GM10266 (cell line): ENCODE data around the gene ANO8.

Source experiments
- DNase-seq: peaks from one replicate; pipeline ENCODE4 v3.0.0; 2012; ENCODE audit errors: extremely low spot score
- TF ChIP-seq, protein P1 (sequence below): IDR thresholded peaks from 2 replicates; pipeline ENCODE4 v1.5.1; 2012; ENCODE audit warnings: mild to moderate bottlenecking, low read depth; ENCODE audit not compliant: control insufficient read depth, insufficient read depth; ENCODE audit errors: missing control alignments

The ANO8 gene, protein sequence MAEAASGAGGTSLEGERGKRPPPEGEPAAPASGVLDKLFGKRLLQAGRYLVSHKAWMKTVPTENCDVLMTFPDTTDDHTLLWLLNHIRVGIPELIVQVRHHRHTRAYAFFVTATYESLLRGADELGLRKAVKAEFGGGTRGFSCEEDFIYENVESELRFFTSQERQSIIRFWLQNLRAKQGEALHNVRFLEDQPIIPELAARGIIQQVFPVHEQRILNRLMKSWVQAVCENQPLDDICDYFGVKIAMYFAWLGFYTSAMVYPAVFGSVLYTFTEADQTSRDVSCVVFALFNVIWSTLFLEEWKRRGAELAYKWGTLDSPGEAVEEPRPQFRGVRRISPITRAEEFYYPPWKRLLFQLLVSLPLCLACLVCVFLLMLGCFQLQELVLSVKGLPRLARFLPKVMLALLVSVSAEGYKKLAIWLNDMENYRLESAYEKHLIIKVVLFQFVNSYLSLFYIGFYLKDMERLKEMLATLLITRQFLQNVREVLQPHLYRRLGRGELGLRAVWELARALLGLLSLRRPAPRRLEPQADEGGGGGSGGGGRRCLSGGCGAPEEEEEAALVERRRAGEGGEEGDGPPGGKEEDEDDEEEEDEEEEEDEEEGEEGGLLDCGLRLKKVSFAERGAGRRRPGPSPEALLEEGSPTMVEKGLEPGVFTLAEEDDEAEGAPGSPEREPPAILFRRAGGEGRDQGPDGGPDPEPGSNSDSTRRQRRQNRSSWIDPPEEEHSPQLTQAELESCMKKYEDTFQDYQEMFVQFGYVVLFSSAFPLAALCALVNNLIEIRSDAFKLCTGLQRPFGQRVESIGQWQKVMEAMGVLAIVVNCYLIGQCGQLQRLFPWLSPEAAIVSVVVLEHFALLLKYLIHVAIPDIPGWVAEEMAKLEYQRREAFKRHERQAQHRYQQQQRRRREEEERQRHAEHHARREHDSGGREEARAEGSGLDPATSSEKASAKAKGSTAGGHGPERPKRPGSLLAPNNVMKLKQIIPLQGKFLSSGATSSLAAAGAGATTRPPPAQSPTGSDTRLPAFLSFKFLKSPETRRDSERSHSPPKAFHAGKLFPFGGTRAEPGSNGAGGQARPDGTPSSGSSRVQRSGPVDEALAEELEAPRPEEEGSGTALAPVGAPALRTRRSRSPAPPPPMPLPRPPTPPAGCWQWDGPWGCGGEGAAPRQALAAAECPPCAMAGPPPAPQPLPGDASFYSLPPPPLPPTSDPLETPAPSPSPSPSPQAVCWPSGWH

DNA sequence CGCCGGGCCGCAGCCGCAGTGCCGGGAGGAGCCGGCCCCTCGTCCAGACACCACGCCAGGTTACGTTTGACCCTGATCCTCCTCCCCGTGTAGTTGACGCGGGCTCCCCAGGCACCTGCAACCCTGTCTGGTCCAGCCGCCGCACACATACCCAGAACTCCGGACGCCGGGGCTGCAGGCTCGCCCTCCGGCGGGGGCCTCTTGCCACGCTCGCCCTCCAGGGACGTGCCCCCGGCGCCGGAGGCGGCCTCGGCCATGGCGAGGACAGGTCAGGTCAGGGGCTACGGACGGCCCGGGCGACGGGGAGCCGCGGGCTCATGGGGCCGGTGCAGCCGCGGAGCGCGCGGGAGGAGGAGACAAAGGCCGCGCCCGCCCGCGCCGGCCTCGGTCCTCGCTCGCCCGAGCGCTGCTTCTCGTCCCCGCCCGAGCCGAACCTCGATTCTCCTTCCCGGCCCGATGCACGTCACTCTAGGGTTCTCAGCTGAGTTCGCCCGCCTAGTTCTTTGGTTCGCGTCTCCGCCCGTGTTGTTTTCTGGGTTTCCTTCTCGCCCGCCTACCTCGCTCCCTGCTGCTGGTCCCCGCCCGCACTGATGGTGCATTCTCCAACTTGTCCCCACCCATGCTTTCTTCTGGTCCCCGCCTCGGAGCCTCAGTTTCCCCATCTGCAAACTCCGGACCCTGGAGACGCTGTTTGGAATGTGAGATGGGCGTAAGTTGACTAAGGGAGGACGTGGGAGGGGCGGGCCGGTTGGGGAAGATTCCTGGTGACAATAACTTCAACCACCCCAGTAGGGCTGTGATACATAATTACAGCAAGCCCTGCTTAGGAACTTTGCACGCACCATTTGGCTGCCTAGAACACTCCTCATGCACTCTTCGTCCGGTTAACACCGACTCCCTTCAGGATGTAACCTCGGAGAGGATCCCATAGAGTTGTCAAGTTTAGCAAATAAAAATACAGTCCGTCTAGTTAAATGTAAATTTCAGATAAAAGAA, at the start of gene ANO8:
Gene ANO8 (minus strand): TSS at position 442 of the 996 bp plus-strand sequence. CDS start 185 bp downstream, at position 257.
- peak; percentile 94 for DNase-seq
- TF ChIP-seq, protein P1, sequence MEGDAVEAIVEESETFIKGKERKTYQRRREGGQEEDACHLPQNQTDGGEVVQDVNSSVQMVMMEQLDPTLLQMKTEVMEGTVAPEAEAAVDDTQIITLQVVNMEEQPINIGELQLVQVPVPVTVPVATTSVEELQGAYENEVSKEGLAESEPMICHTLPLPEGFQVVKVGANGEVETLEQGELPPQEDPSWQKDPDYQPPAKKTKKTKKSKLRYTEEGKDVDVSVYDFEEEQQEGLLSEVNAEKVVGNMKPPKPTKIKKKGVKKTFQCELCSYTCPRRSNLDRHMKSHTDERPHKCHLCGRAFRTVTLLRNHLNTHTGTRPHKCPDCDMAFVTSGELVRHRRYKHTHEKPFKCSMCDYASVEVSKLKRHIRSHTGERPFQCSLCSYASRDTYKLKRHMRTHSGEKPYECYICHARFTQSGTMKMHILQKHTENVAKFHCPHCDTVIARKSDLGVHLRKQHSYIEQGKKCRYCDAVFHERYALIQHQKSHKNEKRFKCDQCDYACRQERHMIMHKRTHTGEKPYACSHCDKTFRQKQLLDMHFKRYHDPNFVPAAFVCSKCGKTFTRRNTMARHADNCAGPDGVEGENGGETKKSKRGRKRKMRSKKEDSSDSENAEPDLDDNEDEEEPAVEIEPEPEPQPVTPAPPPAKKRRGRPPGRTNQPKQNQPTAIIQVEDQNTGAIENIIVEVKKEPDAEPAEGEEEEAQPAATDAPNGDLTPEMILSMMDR = no peak

DNA sequence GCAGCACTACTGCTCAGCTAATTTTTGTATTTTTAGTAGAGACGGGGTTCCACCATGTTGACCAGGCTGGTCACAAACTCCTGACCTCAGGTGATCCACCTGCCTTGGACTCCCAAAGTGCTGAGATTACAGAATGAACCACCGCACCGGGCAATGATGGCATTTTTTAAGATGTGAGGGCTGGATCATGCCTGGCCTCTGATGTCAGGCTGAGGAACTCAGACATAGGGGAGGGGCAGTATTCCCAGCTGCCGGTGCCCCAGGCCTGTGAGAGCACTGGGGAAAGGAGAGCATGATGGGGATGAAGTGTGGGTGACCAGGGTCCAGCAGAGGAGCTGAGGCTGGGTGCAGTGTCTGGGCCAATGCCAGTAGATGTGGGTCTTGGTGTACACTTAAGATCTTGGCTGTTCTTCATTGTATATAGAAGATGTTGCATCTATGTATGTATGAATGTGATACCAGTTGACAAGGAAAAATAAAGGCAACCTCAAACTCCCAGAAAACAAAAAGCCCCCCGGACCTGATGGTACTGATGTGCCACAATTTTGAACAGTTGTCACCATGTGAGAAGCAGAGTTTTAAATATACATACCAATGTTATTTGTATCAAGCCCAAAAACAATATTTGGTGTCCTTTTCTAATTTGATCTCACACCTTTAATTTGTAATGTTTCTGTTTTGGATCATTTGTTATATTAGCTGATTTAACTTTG, 45.9 kb upstream of the ANO8 start:
- TF ChIP-seq, protein P1 = no peak
- DNase-seq = no peak

DNA sequence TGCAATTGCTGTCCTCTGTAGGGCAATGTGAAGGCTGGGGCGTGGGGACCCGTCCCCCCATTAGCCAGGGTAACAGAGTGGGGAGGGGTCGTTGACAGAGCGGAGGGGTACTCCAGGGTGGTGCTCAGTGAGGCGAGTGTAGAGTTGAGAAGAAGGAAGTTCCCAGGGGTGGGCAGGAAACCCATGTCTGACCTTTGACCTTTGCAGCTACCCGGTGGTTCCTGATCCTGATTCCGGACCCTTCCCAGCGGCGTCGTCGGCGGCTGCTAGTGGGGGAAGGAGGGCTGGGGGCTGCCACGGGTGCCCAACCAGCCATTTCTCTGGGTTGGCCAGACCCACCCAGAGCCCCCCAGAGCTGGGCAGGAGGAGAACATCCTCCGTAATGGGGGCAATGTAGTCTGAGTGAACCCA, 44.6 kb upstream of the ANO8 start:
- DNase-seq = no peak
- TF ChIP-seq, protein P1 = no peak

DNA sequence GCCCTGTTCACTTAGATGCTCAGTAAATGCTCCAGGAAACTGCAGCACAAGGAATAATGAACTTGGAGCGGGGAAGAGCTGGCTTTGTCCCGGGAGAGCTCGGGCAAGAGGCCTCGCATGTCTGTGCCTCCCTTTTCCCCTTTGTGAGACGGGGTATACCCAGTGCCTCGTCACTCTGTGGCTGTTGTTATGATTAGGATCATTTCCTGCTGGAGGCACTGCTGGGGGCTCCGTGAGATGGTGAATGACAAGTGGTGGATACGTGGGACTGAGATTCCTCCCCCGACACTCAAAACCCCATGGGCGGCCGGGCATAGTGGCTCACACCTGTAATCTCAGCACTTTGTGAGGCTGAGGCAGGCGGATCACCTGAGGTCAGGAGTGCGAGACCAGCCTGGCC, 43.6 kb upstream of the ANO8 start:
- TF ChIP-seq, protein P1 = no peak
- DNase-seq = no peak

DNA sequence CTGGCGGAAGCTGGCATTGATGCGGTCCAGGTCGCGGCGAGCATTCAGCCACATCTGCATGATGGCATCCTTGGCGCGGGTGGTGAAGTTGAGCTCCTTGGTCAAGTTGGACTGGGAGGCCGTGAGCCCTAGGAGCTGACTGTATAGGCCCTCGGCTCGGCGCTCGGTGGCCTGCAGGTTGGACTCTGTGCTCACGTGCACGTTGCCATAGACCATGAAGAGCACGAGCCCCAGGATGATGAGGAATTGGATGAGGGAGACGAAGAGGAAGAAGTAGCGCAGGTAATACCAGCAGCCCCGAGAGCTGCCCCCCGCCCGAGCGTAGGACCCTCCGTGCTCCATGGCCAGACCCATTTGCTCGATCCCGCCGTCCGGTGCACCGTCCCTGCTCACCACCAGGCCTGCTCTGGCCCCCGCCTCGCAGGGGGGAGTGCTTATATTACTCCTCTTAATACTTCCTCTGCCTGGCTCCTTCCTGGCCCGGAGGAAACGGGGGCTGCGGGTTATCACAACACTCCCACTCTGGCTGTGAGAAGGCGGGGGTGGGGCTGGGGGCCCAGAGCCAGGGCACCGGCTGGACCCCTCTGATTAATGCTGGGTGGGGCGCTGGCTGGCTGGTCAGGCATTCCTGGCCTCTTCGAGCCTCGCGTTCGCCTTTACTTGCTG, 42.4 kb upstream of the ANO8 start, which contains the start of gene PLVAP:
Gene PLVAP (minus strand): TSS at position 408 of the 666 bp plus-strand sequence. CDS start 54 bp downstream, at position 354.
- DNase-seq = no peak
- TF ChIP-seq, protein P1 = no peak
